GM19025 (cell line): ENCODE measurements around the gene GTF2F2.
"Not testable (repeated sequence)": the region's sequence is repeated elsewhere in the genome, so short reads cannot be mapped to it uniquely, and the experiment has no call there.

ENCODE experiments used
- ATAC-seq: cut with Tn5 transposase; IDR thresholded peaks from one replicate; pipeline ENCODE4 v1.9.1; 2021; ENCODE audit warnings: mild to moderate bottlenecking, low read depth, moderate library complexity; ENCODE audit not compliant: unreplicated experiment

The GTF2F2 gene

GRCh38 chr13:45242524-45242923 lies 122.2 kb downstream of the GTF2F2 start:
- ATAC-seq, result no peak

DNA sequence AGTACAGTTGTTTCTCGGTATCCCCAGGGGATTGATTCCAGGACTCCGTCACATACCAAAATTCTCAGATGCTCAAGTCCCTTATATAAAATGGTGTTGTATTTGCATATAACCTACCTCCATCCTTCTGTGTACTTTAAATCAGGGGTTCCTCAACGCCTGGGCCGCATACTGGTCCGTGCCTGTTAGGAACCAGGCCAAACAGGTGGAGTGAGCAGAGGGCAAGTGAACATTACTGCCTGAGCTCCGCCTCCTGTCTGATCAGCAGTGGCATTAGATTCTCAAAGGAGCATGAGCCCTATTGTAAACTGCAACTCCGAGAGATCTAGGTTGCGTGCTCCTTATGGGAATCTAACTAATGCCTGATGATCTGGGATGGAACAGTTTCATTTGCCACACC lies 122.8 kb downstream of the GTF2F2 start:
- ATAC-seq, result no peak

DNA sequence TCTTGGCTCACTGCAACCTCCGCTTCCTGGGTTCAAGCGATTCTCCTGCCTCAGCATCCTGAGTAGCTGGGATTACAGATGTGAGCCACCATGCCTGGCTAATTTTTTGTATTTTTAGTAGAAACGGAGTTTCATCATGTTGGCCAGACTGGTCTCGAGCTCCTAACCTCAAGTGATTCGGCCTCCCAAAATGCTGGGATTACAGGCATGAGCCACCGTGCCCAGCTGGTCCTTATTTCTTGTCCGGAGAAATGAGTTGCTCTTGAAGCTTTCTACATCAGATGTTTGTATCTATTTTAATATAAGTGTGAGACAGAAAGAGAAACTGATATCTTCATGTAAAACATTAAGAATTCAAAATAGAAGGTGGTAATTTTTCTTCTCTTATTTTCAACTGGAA lies 124.4 kb downstream of the GTF2F2 start:
- not testable (repeated sequence) for ATAC-seq

- no peak for ATAC-seq
Measured at GRCh38 chr13:45249662-45250061, 129.4 kb downstream of the GTF2F2 start.

GRCh38 chr13:45254396-45254795 lies 134.1 kb downstream of the GTF2F2 start:
- no peak for ATAC-seq

DNA sequence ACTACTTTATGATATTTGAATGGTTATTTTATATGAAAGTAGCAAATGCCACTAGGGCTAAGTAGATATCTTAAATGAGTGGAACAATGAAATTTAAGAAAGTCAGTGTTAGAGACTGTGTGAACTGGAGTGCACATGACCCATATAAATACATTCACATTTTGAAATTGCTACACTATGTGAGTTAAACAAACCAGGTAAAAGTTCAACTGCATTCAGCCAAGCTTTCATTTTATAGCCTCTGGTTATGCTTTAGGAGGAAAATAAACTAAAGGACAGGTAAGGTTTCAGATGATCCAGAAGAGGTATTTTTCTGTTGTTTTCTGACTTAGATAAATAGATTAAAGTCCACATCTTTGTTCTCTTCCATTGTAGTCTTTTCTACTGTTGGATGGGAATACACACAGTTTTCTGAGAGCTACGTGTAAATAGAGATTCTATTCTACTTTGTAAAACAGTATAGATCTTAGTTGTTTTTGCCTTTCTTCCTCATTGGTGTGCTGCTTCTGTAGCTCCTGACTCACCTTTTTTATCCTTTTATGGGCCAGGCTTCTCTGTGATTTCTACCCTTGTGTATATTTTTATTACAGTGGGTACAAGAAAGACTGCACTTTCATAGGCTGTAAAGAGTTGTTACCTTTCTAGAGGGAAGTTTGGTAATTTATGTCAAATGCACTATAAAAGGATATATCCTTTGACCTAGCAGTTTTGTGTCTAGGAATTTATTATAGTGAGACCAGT lies 135.1 kb downstream of the GTF2F2 start:
- ATAC-seq, result no peak

DNA sequence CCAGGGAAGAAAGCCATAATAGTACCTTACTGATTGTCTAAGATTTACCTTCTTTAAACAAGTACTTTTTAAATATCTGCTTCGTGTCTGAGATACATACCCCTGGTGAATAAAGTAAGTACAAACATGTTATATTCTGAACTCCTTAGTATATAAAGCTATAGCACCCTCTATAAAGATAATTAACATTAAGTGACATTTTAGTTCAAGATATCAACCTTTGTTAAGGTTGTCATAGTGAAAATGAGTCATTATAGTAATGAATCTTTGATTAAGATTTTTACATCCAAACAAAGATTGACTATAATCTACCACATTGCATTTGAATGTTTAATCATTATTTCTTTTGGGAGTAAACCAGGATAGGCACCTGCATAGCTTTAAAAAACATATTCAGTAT lies 135.9 kb downstream of the GTF2F2 start:
- ATAC-seq, result no peak

GRCh38 chr13:45257638-45258333 lies 137.5 kb downstream of the GTF2F2 start:
- no peak for ATAC-seq

DNA sequence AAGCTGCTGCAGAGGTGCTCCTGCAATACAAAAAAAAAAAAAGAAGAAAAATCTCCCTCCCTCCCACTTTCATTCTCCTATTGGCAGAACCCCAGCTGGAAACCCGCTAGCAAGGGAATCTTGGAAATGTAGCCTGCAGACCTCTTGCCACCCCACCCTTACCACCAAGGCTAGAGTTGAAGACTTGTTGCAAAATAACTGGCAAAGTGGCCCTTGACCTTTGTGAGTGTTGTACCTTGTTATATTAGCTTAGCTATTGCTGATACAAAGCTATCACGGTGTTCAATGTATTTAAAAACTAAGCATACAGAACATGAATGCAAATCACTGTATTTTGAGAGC lies 138.0 kb downstream of the GTF2F2 start:
- ATAC-seq, result no peak

DNA sequence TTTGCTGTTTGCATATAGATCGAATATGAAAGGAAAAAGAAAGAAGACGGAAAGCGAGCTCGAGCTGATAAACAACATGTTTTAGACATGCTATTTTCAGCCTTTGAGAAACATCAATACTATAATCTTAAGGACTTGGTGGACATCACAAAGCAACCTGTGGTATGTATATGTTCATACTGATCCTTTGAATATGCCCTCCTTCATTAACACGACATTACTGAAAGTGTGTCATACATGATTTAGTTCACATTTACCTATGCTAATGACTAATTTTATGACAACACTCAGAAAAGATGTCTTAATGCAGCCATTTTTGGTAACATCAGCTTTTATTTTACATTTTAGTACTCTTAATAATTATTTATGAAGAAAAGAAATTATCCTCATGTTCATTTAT lies 146.9 kb downstream of the GTF2F2 start:
- ATAC-seq, result no peak

DNA sequence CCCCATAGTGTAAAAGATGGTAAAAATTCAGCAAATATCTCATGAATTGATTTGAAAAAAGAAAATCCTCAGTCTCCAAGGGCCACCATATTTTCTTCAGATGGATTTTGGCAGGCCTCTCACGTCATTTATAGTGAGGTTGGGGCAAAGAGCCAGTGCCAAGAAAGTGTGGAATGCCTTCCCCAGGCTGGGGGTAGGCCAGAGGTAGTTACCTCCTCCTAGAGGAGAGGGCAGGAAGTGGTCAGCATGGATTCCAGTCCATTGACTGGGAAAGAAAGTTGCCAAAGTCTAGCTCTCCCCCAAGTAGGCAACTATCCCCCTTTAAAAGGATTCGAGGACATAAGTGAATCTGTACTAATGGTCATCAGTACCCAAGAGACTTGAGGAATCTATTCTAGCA lies 148.9 kb downstream of the GTF2F2 start:
- ATAC-seq, result no peak

DNA sequence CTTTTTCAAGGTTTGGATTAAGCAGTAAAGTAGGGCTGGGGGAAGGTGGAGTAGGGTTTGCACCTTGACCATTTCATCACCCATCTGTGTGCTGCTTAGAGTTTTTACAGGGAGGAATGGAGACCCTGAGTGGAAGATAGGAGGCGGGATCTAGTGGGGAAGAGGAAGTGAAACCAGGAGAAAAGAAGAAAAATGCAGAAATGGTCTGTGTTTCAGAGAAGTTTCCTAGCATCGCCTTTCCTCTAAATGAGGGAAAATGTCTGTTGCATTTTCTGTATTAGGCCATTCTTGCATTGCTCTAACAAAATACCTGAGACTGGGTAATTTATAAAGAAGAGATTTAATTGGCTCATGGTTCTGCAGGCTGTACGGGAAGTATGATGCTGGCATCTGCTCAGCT lies 156.6 kb downstream of the GTF2F2 start:
- ATAC-seq, result no peak

GRCh38 chr13:45278096-45278645 lies 157.9 kb downstream of the GTF2F2 start:
- no peak for ATAC-seq

DNA sequence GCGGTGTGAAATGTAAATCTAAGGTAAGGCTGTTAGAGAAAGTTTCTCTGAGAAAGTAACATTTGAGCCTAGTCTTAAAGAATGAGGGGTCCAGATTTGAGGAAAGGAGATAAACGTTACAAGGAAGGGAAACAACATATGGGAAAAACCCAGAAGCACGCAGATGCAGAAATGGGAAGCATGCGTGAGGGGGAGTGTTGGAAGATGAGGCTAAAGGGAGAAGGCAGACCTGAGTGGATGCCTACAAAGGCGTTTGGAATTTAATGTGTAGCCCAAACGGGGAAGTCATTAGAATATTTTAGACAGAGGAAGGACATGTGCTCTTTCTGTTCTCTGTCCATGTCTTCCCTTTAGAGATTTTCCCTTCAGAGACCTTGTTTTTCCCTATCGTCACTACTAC lies 159.7 kb downstream of the GTF2F2 start:
- no peak for ATAC-seq

DNA sequence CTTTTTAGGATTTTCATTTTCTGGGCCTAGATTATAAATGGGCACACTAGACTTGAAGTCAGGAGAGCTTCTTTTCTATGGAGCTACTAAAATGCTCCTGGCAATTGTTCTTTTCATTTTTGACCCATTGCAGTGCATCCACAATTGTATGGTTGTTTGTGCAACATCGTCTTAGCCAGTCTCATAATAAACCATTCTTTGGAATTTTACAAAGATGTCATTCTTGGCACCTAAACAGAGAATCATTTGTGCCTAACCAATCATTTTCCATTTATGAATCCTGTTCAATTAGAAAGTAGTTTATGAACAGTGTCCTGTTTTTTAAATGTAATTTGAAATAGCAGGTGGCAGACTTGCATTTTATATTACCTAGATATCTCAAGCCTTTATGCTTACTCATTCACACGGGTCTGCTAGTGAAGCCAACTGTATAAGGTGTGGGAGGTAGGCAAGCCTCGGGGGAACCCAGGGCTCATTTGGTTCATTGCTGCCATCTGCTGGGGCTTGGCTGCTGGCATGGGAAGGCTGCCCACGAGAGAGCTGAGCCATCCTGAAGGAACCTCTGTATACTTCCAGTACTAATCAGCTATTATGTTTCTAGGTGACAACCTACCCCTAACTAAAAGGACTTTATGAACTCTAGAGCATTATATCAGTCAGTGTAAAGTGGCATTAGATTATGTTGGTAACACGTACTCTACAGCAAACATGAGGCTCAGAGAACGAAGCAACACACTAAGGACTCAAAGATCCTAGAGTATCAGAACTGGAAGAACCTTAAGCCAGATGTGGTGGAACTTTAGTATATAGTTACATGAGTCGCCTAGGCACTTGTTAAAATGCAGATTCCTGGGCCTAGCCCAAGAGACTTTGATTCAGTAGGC lies 160.7 kb downstream of the GTF2F2 start:
- ATAC-seq, result peak; percentile 57

DNA sequence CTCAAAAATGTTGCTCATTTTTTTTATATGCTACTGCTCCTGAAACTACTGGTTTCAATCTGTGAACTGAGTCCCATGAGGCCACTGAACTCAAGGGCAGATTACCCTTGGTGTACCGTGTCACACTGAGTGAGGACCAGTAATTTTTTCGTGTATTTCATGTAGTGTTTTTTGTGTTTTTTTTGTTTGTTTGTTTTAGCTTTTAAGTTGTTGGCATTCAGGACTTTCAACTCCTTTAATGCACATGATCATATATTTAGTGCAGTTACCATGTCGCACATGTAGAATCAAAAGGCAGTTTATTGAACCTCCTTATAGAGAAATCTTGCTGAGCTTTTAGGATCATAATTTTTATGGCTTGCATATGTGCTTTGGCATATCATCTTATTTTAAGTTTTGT lies 162.7 kb downstream of the GTF2F2 start:
- ATAC-seq, result no peak

- ATAC-seq, result no peak
Measured at GRCh38 chr13:45289936-45290563, 169.7 kb downstream of the GTF2F2 start.

DNA sequence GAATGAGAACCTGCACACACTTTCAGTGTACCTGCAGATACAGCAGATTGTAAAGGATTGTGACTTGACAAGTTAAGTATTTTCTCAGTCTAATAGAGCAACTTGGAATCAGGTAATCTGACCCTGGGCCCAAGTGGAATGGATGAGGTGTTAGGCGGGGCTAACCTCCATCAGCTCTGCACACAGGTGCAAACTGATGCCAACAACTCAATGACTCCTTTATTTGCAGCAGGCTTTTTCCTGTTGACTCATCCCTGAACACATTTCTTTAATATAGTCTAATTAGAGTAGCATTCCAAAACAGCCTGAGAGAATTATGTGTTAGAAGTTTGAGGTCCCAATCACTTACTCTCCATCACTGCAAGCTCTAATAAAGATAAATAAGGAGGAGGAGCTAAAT lies 171.9 kb downstream of the GTF2F2 start:
- ATAC-seq, result no peak

- no peak for ATAC-seq
Measured at GRCh38 chr13:45295536-45295935, 175.2 kb downstream of the GTF2F2 start.

DNA sequence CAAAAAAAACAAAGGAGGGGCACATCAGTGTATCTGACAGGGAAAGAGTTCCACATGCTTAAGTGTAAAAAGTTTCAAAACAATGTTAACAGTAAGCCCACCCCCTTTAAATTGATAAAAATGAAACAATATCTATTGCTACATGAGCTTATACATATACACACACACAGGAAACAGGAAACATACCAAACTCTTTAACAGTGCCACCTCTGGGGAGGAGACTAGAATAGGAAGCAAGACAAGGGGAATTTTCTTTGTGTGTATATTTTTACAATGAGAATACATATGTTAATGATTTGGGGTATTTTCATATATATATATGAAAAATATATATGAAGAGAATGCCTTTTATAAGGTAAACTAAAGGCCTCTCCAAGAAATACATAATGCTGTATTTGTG lies 175.9 kb downstream of the GTF2F2 start:
- no peak for ATAC-seq
